Left lung (tissue), 10 donors: ENCODE data around the gene MEGF8. TPM values are rescaled to one million over a fixed set of nuclear protein-coding genes. Genes with fewer than 3 reads are reported as not detected.
A peak's percentile ranks its signal among the peaks of the same experiment; 100 is the strongest.

Source experiments
- ATAC-seq: fragments of 200-7000 bp; cut with Tn5 transposase; one replicate; pipeline ENCODE4 v1.9.1; 2020; ENCODE audit warnings: moderate library complexity
- DNase-seq, 4 donors: peaks; one replicate each; pipeline ENCODE4 v3.0.0-alpha.2; 2013 to 2020
- H3K27ac ChIP-seq, 2 donors: fragments of 200-600 bp; sonication (generic) in 1 of 2; one replicate each; pipeline versions ENCODE4 v1.5.0 to v1.8.0; 2020 to 2021
- H3K27me3 ChIP-seq, 2 donors: fragments of 200-600 bp; sonication (generic) in 1 of 2; one replicate each; pipeline versions ENCODE4 v1.5.0 to v1.8.0; 2020 to 2021
- H3K36me3 ChIP-seq, 2 donors: fragments of 200-600 bp; sonication (generic) in 1 of 2; one replicate each; pipeline versions ENCODE4 v1.5.0 to v1.8.0; 2020 to 2021
- H3K4me1 ChIP-seq, 2 donors: fragments of 200-600 bp; one replicate each; pipeline ENCODE4 v1.8.0; 2021
- H3K4me3 ChIP-seq, 2 donors: fragments of 200-600 bp; sonication (generic) in 1 of 2; one replicate each; pipeline versions ENCODE4 v1.5.0 to v1.8.0; 2020 to 2021; ENCODE audit warnings: mild to moderate bottlenecking in 1 of 2
- H3K9me3 ChIP-seq, 2 donors: fragments of 200-600 bp; sonication (generic) in 1 of 2; one replicate each; pipeline versions ENCODE4 v1.5.0 to v1.8.0; 2020 to 2021
- intact Hi-C, 2 donors: fragments of 100-400 bp; cut with DNase I; formaldehyde crosslinking; loops; one replicate each; pipeline versions ENCODE4 v1.11.2 to v1.14.2; 2022
- polyA plus RNA-seq, 6 donors: library from polyadenylated mRNA; unstranded; fragments of 120-200 nt; gene quantifications; one replicate each; pipeline ENCODE4 v1.2.1, GENCODE V29; 2013; ENCODE audit not compliant: insufficient read length in 6 of 6
- total RNA-seq, 2 donors: library from RNA; stranded (reverse); fragmentation: NEBNext Ultra II Directional; extraction: Animal tissue kit (Norgen Biotek cat#: 25700); gene quantifications; one replicate each; pipeline ENCODE4 v1.2.1, GENCODE V29; 2021
- TF ChIP-seq, protein P1 (sequence below), 2 donors: fragments of 200-600 bp; sonication (generic) in 1 of 2; IDR thresholded peaks; one replicate each; pipeline versions ENCODE4 v1.5.0 to v1.8.0; 2021; ENCODE audit warnings: antibody characterized with exemption in 2 of 2
- donor health status: DM: no; HTN: yes; CAD: no.
- donor health status: DM: no; HTN: no; CAD: no.

Gene MEGF8
- total and polyA plus RNA-seq, 8 donors = 15.7 to 38.9 (median 34.8) TPM

DNA sequence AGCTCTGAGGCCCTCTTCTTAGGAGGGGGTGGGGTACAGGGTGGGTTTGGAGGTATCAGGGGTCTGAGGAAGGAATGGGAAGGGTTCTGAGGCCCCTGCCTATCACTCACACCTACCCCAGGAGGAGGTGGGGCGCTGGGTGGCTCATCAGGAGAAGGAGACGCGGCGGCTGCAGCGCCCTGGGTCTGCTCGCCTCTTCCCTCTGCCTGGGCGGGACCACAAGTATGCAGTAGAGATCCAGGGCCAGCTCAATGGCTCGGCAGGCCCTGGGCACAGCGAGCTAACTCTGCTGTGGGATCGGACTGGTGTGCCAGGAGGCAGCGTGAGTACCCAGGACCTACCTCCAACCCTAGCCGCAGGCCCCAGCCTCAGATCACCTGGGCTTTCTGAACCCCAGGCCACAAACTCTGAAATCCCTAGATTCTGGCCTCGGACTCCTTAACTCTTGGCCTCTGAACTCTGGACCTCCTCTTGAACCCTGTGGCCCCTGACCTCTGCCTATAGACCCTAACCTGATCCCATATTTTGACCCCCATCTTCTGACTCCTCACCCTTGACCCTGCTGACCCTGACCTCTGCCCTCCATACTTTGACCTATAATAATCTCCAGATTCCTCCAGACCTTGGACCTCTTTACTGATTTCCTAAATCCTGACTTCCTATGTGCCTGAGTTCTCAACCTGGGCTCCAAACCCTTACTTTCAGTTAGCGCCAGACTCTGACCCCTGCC lies 24.1 kb downstream of the MEGF8 start:
- intact Hi-C loops = no loop called here
- no peak overlapping the region for H3K4me3 ChIP-seq
- no peak overlapping the region for H3K27ac ChIP-seq
- DNase-seq = no peak
- ATAC-seq = no peak
- H3K36me3 ChIP-seq = peaks cover 0 to 23% of the 10 kb centered on the region in 2 donors
- no peaks in the 10 kb centered on the region for H3K9me3 ChIP-seq
- H3K4me1 ChIP-seq = peaks cover 0 to 14% of the 10 kb centered on the region in 2 donors
- TF ChIP-seq, protein P1, sequence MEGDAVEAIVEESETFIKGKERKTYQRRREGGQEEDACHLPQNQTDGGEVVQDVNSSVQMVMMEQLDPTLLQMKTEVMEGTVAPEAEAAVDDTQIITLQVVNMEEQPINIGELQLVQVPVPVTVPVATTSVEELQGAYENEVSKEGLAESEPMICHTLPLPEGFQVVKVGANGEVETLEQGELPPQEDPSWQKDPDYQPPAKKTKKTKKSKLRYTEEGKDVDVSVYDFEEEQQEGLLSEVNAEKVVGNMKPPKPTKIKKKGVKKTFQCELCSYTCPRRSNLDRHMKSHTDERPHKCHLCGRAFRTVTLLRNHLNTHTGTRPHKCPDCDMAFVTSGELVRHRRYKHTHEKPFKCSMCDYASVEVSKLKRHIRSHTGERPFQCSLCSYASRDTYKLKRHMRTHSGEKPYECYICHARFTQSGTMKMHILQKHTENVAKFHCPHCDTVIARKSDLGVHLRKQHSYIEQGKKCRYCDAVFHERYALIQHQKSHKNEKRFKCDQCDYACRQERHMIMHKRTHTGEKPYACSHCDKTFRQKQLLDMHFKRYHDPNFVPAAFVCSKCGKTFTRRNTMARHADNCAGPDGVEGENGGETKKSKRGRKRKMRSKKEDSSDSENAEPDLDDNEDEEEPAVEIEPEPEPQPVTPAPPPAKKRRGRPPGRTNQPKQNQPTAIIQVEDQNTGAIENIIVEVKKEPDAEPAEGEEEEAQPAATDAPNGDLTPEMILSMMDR (IDR thresholded peaks at IDR 0.05) = no peak
- no peaks in the 10 kb centered on the region for H3K27me3 ChIP-seq

DNA sequence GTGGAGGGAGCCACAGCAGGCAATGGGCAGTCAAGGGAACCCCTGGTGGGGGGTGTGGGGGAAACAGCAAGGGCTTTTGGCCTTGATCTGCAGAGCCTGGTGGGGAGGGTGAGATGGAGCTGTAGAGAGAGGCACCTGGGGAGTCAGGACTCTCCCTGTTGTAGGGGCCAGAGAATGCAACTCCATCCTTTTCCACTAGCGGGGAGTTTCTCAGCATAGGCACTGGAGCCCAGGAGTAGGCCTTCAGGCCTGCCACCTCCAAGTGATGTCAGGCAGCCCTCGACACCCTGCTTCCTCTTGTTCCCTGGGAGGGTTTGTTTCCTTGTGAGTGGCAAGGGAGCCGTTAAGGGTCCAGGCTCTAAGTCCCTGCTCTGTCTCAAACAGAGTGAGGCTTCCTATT lies 25.0 kb downstream of the MEGF8 start:
- DNase-seq (no peak), ATAC-seq (no peak)
- Histone ChIP-seq H3K4me1 (peaks cover 0 to 14% of the 10 kb centered on the region in 2 donors), H3K27me3 (no peaks in the 10 kb centered on the region), H3K36me3 (peaks cover 0 to 22% of the 10 kb centered on the region in 2 donors), H3K4me3 (no peak overlapping the region), H3K9me3 (no peaks in the 10 kb centered on the region), H3K27ac (no peak overlapping the region)
- intact Hi-C loops = no loop called here
- TF ChIP-seq, protein P1 (IDR thresholded peaks at IDR 0.05) = no peak

GRCh38 chr19:42351079-42351735 lies 25.8 kb downstream of the MEGF8 start:
- Histone ChIP-seq H3K9me3 (no peaks in the 10 kb centered on the region), H3K4me1 (peaks cover 0 to 14% of the 10 kb centered on the region in 2 donors), H3K4me3 (no peak overlapping the region), H3K27me3 (no peaks in the 10 kb centered on the region), H3K27ac (no peak overlapping the region), H3K36me3 (peaks cover 0 to 30% of the 10 kb centered on the region in 2 donors)
- TF ChIP-seq, protein P1 (IDR thresholded peaks at IDR 0.05) = no peak
- no peak for ATAC-seq
- no peak for DNase-seq
- intact Hi-C loops = no loop called here

DNA sequence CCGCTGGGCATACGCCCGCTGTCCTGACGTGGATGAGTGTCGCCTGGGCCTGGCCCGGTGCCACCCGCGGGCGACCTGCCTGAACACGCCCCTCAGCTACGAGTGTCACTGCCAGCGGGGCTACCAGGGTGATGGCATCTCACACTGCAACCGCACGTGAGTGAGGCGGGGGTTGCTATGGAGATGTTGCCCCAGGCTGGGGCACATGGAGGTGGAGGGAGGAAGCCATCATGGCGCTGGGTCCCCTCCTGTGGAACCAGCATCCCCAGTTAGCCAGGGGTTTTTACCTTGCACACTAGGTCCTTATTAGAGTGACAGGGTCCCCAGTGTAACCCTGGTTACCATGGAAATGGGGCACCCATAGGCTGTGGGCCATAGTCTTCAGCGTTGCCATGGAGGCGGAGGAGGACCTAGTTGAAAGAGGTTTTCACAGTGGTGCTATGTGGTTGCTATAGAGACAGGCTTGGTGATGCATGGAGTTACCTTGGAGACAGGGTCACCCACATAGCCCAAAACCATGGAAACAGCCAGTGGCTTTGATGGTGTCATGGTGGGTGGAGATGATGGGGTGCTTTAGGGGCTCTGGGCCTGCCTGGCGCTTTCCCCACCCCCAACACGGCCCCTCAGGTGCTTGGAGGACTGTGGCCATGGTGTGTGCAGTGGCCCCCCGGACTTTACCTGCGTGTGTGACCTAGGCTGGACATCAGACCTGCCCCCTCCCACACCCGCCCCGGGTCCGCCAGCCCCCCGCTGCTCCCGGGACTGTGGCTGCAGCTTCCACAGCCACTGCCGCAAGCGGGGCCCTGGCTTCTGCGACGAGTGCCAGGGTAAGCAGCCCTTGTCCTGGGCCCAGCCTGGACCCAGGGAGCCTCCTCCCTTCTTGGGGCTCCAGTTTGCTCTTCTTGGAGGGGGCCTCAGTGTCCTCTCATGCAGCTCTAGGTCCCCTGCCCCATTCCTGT lies 27.1 kb downstream of the MEGF8 start:
- H3K4me1 ChIP-seq = peaks cover 0 to 4% of the 10 kb centered on the region in 2 donors
- intact Hi-C loops = no loop called here
- TF ChIP-seq, protein P1 (IDR thresholded peaks at IDR 0.05) = no peak
- no peak overlapping the region for H3K27ac ChIP-seq
- ATAC-seq (no peak), DNase-seq (peak in 1 of 4 donors; percentile 13)
- H3K9me3 ChIP-seq = no peaks in the 10 kb centered on the region
- peaks cover 0 to 43% of the 10 kb centered on the region in 2 donors for H3K36me3 ChIP-seq
- no peaks in the 10 kb centered on the region for H3K27me3 ChIP-seq
- no peak overlapping the region for H3K4me3 ChIP-seq
